HepG2 (cell line): ENCODE measurements around the gene LIMS2. TPM values are rescaled to one million over a fixed set of nuclear protein-coding genes. Genes with fewer than 3 reads are reported as not detected.

Source experiments
- CENPX ChIP-seq: sonication (generic); formaldehyde crosslinking; IDR thresholded peaks from 2 replicates; pipeline ENCODE4 v1.9.0; 2021; ENCODE audit warnings: mild to moderate bottlenecking, missing genetic modification reagents, moderate library complexity
- ETV5 ChIP-seq: IDR thresholded peaks from 2 replicates; pipeline ENCODE4 v1.6.1; 2018; ENCODE audit warnings: missing biosample characterization, missing genetic modification reagents, inconsistent platforms, borderline replicate concordance
- FOSL2 ChIP-seq: sonication (generic); formaldehyde crosslinking; IDR thresholded peaks from 2 replicates; pipeline ENCODE4 v1.4.0; 2020; ENCODE audit warnings: missing genetic modification reagents
- HES4 ChIP-seq: sonication (generic); formaldehyde crosslinking; IDR thresholded peaks from 2 replicates; pipeline ENCODE4 v1.9.0; 2021; ENCODE audit warnings: mild to moderate bottlenecking, missing genetic modification reagents, borderline replicate concordance
- HMG20B ChIP-seq: conservative IDR thresholded peaks from 2 replicates; pipeline ENCODE4 v1.6.1; 2016; ENCODE audit warnings: missing genetic modification reagents, missing compliant biosample characterization
- HOXA3 ChIP-seq: sonication (generic); formaldehyde crosslinking; IDR thresholded peaks from 2 replicates; pipeline ENCODE4 v1.5.0; 2020; ENCODE audit warnings: missing genetic modification reagents
- JUN ChIP-seq: sonication (generic); formaldehyde crosslinking; IDR thresholded peaks from 2 replicates; pipeline ENCODE4 v1.4.0; 2020; ENCODE audit warnings: mild to moderate bottlenecking, missing genetic modification reagents
- MEIS2 ChIP-seq: sonication (generic); formaldehyde crosslinking; IDR thresholded peaks from 2 replicates; pipeline ENCODE4 v1.9.0; 2021; ENCODE audit warnings: mild to moderate bottlenecking, missing genetic modification reagents
- MXD4 ChIP-seq: IDR thresholded peaks from 2 replicates; pipeline ENCODE4 v1.6.1; 2016; ENCODE audit warnings: mild to moderate bottlenecking, missing biosample characterization, missing genetic modification reagents
- NFYB ChIP-seq: sonication (generic); formaldehyde crosslinking; IDR thresholded peaks from 2 replicates; pipeline ENCODE4 v1.4.0; 2020; ENCODE audit warnings: missing genetic modification reagents
- PPARG ChIP-seq: conservative IDR thresholded peaks from 2 replicates; pipeline ENCODE4 v1.6.1; 2016; ENCODE audit warnings: missing biosample characterization, missing genetic modification reagents
- RAD51 ChIP-seq: fragments of 450-650 bp; IDR thresholded peaks from 2 replicates; pipeline ENCODE4 v1.6.1; 2016; ENCODE audit warnings: borderline replicate concordance
- TCF7L2 ChIP-seq: IDR thresholded peaks from 2 replicates; pipeline ENCODE4 v1.6.1; 2011; ENCODE audit warnings: mild to moderate bottlenecking, low read depth, low read length, moderate library complexity
- ZFP62 ChIP-seq: sonication (generic); formaldehyde crosslinking; IDR thresholded peaks from 2 replicates; pipeline ENCODE4 v1.4.0; 2020; ENCODE audit warnings: missing genetic modification reagents
- ZNF124 ChIP-seq: sonication (generic); formaldehyde crosslinking; IDR thresholded peaks from 2 replicates; pipeline ENCODE4 v1.4.0; 2020; ENCODE audit warnings: missing genetic modification reagents
- ZNF234 ChIP-seq: sonication (generic); formaldehyde crosslinking; conservative IDR thresholded peaks from 2 replicates; pipeline ENCODE4 v1.5.1; 2020; ENCODE audit warnings: mild to moderate bottlenecking, missing genetic modification reagents
- ZNF432 ChIP-seq: sonication (generic); formaldehyde crosslinking; IDR thresholded peaks from 2 replicates; pipeline ENCODE4 v1.5.0; 2020; ENCODE audit warnings: missing genetic modification reagents, mild to moderate bottlenecking, borderline replicate concordance
- ZNF703 ChIP-seq: sonication (generic); formaldehyde crosslinking; IDR thresholded peaks from 2 replicates; pipeline ENCODE4 v1.5.1; 2020; ENCODE audit warnings: missing genetic modification reagents, mild to moderate bottlenecking, moderate library complexity, borderline replicate concordance
- ZNF713 ChIP-seq: sonication (generic); formaldehyde crosslinking; IDR thresholded peaks from 2 replicates; pipeline ENCODE4 v1.4.0; 2020; ENCODE audit warnings: mild to moderate bottlenecking, missing genetic modification reagents
- ZSCAN30 ChIP-seq: sonication (generic); formaldehyde crosslinking; IDR thresholded peaks from 2 replicates; pipeline ENCODE4 v1.5.0; 2020; ENCODE audit warnings: mild to moderate bottlenecking, missing genetic modification reagents
- polyA plus RNA-seq, 8 experiments: library from polyadenylated mRNA; depleted of rRNA in 3 of 8; stranded (reverse) in 7 of 8; unstranded in 1 of 8; fragments of >200 nt; fragmentation: Illumina TruSeq in 4 of 8; extraction: Trizol in 4 of 8; gene quantifications; 2 replicates each; pipeline versions ENCODE4 v1.2.1 to v1.2.3, GENCODE V29; 2011 to 2016; ENCODE audit warnings: low read depth in 4 of 8, missing spikeins in 1 of 8, mixed read lengths in 1 of 8; ENCODE audit not compliant: insufficient read depth in 1 of 8
- total RNA-seq, 5 experiments: library from RNA; depleted of rRNA; stranded (reverse); fragments of >200 nt; fragmentation: Illumina TruSeq; extraction: Trizol; gene quantifications; 2 replicates each; pipeline ENCODE4 v1.2.3, GENCODE V29; 2016; ENCODE audit warnings: low read depth in 1 of 5
- TF ChIP-seq, protein P1 (sequence below): sonication (generic); formaldehyde crosslinking; IDR thresholded peaks from 2 replicates; pipeline ENCODE4 v1.5.0; 2020; ENCODE audit warnings: mild to moderate bottlenecking, missing genetic modification reagents, borderline replicate concordance
- TF ChIP-seq, protein P2 (sequence below): sonication (generic); formaldehyde crosslinking; conservative IDR thresholded peaks from 2 replicates; pipeline ENCODE4 v1.8.0; 2022; ENCODE audit warnings: mild to moderate bottlenecking, moderate library complexity, missing genetic modification reagents
- TF ChIP-seq, protein P3 (sequence below): sonication (generic); formaldehyde crosslinking; IDR thresholded peaks from 2 replicates; pipeline ENCODE4 v1.4.0; 2020; ENCODE audit warnings: low read depth, mild to moderate bottlenecking, missing genetic modification reagents

The LIMS2 gene
- total and polyA plus RNA-seq, 2 of the 13 experiments (the other 11 are each of a cell fraction or from before 2014, with no cell fraction given), result 1.0 to 1.9 TPM

DNA sequence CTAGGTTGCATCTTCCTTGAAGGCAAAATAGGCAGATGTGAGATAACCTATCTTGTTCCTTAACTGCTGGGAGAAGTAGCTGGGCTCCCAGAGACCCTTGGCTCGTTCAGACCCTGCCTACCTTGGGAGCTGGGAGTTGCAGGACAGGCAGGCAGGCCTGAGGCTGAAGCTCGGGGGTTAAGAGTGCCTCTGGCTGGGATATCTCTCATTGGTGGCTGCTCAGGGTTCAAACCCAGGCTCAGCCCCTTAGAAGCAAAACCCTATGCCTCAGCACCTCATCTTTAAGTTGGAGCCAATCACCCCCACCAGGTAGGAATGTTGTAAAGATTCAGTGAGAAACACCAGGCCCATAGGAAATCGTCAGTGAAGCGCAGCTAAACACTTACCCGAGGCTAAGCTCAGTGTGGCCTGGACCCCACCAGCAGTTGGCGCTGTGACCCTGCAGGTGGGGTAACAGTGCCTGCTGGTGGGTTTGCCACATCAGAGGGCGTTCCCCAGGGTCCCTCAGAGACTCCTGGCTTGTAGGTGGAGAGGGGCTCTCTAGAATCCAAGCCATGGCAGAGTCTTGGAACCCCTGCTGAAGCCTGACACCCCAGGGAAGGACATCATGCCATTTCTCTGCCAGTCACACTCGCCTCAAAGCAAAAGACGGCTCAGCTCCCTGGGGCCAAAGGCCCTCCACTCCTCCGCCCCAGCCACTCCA is 84.0 kb downstream of the LIMS2 start (continued):
- TF ChIP-seq, protein P1, sequence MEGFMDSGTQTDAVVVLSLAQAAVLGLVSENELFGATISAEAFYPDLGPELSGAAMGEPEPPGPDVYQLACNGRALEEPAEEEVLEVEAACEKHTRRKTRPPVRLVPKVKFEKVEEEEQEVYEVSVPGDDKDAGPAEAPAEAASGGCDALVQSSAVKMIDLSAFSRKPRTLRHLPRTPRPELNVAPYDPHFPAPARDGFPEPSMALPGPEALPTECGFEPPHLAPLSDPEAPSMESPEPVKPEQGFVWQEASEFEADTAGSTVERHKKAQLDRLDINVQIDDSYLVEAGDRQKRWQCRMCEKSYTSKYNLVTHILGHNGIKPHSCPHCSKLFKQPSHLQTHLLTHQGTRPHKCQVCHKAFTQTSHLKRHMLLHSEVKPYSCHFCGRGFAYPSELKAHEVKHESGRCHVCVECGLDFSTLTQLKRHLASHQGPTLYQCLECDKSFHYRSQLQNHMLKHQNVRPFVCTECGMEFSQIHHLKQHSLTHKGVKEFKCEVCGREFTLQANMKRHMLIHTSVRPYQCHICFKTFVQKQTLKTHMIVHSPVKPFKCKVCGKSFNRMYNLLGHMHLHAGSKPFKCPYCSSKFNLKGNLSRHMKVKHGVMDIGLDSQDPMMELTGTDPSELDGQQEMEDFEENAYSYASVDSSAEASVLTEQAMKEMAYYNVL, result 0 out of 2 replicates have a peak, but pooled peaks have one; percentile 42
- TF ChIP-seq HOXA3 (CRISPR knock-in tag) (peak; percentile 52), TCF7L2 (no peak), HMG20B (CRISPR knock-in tag) (no peak), ETV5 (CRISPR knock-in tag) (peak; percentile 58), PPARG (CRISPR knock-in tag) (no peak), ZNF432 (CRISPR knock-in tag) (no peak), JUN (CRISPR knock-in tag) (no peak), ZSCAN30 (no peak), ZFP62 (CRISPR knock-in tag) (no peak), CENPX (CRISPR knock-in tag) (no peak), ZNF234 (CRISPR knock-in tag) (no peak), NFYB (CRISPR knock-in tag) (no peak), FOSL2 (CRISPR knock-in tag) (0 out of 2 replicates have a peak, but pooled peaks have one; percentile 30), MEIS2 (CRISPR knock-in tag) (no peak), HES4 (no peak), RAD51 (no peak), ZNF713 (CRISPR knock-in tag) (no peak), ZNF703 (no peak), ZNF124 (CRISPR knock-in tag) (0 out of 2 replicates have a peak, but pooled peaks have one; percentile 28), MXD4 (CRISPR knock-in tag) (no peak)
- TF ChIP-seq, protein P2, sequence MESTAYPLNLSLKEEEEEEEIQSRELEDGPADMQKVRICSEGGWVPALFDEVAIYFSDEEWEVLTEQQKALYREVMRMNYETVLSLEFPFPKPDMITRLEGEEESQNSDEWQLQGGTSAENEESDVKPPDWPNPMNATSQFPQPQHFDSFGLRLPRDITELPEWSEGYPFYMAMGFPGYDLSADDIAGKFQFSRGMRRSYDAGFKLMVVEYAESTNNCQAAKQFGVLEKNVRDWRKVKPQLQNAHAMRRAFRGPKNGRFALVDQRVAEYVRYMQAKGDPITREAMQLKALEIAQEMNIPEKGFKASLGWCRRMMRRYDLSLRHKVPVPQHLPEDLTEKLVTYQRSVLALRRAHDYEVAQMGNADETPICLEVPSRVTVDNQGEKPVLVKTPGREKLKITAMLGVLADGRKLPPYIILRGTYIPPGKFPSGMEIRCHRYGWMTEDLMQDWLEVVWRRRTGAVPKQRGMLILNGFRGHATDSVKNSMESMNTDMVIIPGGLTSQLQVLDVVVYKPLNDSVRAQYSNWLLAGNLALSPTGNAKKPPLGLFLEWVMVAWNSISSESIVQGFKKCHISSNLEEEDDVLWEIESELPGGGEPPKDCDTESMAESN (CRISPR knock-in tag), result no peak
- TF ChIP-seq, protein P3, sequence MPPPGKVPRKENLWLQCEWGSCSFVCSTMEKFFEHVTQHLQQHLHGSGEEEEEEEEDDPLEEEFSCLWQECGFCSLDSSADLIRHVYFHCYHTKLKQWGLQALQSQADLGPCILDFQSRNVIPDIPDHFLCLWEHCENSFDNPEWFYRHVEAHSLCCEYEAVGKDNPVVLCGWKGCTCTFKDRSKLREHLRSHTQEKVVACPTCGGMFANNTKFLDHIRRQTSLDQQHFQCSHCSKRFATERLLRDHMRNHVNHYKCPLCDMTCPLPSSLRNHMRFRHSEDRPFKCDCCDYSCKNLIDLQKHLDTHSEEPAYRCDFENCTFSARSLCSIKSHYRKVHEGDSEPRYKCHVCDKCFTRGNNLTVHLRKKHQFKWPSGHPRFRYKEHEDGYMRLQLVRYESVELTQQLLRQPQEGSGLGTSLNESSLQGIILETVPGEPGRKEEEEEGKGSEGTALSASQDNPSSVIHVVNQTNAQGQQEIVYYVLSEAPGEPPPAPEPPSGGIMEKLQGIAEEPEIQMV (CRISPR knock-in tag), result no peak
